GM12801 (cell line): ENCODE measurements around the gene SPPL2B.

Experiments used
- TF ChIP-seq, protein P1 (sequence below): IDR thresholded peaks from one replicate; pipeline ENCODE4 v1.5.1; 2011; ENCODE audit warnings: control low read depth; ENCODE audit not compliant: insufficient read length; ENCODE audit errors: extremely low read depth

SPPL2B gene

GRCh38 chr19:2329501-2329916, 1.0 kb downstream of the SPPL2B start:
- TF ChIP-seq, protein P1, sequence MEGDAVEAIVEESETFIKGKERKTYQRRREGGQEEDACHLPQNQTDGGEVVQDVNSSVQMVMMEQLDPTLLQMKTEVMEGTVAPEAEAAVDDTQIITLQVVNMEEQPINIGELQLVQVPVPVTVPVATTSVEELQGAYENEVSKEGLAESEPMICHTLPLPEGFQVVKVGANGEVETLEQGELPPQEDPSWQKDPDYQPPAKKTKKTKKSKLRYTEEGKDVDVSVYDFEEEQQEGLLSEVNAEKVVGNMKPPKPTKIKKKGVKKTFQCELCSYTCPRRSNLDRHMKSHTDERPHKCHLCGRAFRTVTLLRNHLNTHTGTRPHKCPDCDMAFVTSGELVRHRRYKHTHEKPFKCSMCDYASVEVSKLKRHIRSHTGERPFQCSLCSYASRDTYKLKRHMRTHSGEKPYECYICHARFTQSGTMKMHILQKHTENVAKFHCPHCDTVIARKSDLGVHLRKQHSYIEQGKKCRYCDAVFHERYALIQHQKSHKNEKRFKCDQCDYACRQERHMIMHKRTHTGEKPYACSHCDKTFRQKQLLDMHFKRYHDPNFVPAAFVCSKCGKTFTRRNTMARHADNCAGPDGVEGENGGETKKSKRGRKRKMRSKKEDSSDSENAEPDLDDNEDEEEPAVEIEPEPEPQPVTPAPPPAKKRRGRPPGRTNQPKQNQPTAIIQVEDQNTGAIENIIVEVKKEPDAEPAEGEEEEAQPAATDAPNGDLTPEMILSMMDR = no peak

DNA sequence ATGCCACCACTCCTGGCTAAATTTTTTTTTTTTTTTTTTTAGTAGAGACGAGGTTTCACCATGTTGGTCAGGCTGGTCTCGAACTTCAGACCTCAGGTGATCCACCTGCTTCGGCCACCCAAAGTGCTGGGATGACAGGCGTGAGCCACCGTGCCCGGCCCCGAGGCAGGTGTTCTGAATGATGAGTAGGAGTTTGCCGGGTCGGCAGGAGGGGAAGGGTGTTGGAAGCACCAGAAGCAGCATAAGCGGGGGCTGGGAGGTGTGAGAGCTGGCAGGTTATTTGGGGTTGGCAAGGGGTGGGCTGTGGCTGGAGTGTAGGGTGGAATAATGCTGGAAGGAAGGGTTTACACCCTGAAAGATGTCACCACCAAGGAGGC, 1.8 kb downstream of the SPPL2B start:
- TF ChIP-seq, protein P1 = no peak

DNA sequence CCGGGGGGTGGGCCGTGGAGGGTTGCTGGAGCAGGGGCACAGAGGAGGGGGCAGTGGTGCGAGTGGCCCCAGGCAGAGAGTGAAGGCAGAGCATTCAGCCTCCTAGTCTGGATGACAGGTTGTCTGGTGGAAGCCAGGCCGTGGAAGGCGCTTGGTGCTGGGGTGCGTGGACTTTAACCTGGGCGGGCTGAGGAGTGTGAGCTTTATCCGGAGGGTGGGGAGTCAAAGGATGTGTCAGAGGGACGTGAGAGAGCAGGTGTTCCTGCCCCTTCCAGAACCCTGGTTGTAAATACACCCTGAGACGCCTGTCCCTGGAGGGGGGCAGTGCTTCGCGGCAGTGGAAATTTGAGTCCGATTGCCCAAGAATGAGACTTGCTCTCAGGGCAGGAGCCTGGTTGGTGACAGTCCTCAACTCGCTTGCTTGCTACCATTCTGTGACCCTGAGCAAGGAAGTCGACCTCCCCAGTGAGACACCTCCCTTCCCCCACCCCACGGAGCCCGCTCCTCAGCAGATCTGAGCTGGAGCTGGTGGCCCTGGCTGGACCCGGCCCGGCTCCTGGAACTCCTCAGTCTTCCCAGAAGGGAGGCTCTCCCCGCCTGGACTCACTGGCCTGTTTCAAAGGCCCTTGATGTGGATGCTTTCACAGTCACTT, 2.3 kb downstream of the SPPL2B start:
- TF ChIP-seq, protein P1 = no peak

DNA sequence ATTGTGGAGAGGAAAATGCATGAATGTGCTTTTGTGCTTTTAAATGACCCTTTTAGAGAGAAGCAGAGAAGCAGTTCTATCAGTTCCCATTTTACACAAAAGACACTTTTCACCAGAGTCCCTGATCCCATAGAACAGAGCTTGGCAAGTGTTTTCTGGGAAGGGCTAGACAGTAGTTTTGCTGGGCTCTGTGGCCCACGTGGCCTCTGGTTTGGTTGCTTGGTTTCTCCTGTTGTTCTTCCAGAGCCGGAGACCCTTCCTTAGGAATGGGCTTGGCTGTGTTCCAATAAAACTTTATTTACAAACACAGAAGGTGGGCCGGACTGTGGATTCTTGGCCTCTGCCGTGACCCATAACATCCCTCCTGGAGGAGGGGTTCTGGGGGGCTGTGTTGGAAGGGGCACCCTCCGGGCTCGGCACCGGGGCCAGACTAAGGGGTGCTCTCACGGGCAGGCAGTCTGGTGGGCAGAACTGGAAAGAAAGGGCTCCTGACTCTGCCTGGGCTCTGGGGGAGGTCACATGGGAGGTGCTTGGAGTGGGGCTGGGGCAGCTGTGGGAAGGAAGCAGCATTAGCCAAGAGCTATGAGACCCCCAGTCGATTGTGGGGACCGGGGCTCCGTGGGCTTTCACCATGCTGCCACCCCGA, 3.2 kb downstream of the SPPL2B start:
- TF ChIP-seq, protein P1 = no peak

GRCh38 chr19:2332341-2333026, 4.0 kb downstream of the SPPL2B start:
- TF ChIP-seq, protein P1 = no peak

GRCh38 chr19:2333027-2333806, 4.7 kb downstream of the SPPL2B start:
- TF ChIP-seq, protein P1 = no peak

GRCh38 chr19:2333807-2334211, 5.3 kb downstream of the SPPL2B start:
- TF ChIP-seq, protein P1 = no peak
